GM21619 (cell line): Measurements from ENCODE around the gene KRT6B.
"Not testable (repeated sequence)": the region's sequence is repeated elsewhere in the genome, so short reads cannot be mapped to it uniquely, and the experiment has no call there.

Experiments
- ATAC-seq: cut with Tn5 transposase; IDR thresholded peaks from one replicate; pipeline ENCODE4 v1.9.1; 2021; ENCODE audit not compliant: unreplicated experiment

KRT6B gene

GRCh38 chr12:52452101-52452500 is at the start of gene KRT6B:
KRT6B (minus strand) TSS chr12:52452146; CDS start chr12:52452078, 68 bp downstream.
- no peak for ATAC-seq

GRCh38 chr12:52501490-52501889 is 49.5 kb upstream of the KRT6B start:
- no peak for ATAC-seq

- ATAC-seq = not testable (repeated sequence)
Measured at GRCh38 chr12:52500574-52500973, 48.6 kb upstream of the KRT6B start.

GRCh38 chr12:52499806-52500560 is 48.0 kb upstream of the KRT6B start:
- no peak for ATAC-seq

GRCh38 chr12:52498946-52499345 is 47.0 kb upstream of the KRT6B start:
- no peak for ATAC-seq

GRCh38 chr12:52497975-52498374 is 46.0 kb upstream of the KRT6B start:
- no peak for ATAC-seq

- no peak for ATAC-seq
Measured at GRCh38 chr12:52496590-52497071, 44.7 kb upstream of the KRT6B start.

- ATAC-seq = no peak
Measured at GRCh38 chr12:52496054-52496453, 44.1 kb upstream of the KRT6B start.

- no peak for ATAC-seq
Measured at GRCh38 chr12:52495389-52495788, 43.4 kb upstream of the KRT6B start.

- ATAC-seq = no peak
Measured at GRCh38 chr12:52494518-52494917, 42.6 kb upstream of the KRT6B start.

GRCh38 chr12:52494100-52494499 is 42.2 kb upstream of the KRT6B start:
- ATAC-seq = no peak

GRCh38 chr12:52493172-52493571 is 41.2 kb upstream of the KRT6B start, which contains the start of gene KRT6A:
KRT6A (minus strand) TSS chr12:52493257; CDS start chr12:52493188, 69 bp downstream.
- ATAC-seq = no peak

GRCh38 chr12:52492405-52492804 is 40.5 kb upstream of the KRT6B start:
- not testable (repeated sequence) for ATAC-seq

- not testable (repeated sequence) for ATAC-seq
Measured at GRCh38 chr12:52491495-52491894, 39.5 kb upstream of the KRT6B start.

GRCh38 chr12:52488736-52489135 is 36.8 kb upstream of the KRT6B start:
- ATAC-seq = no peak

- ATAC-seq = not testable (repeated sequence)
Measured at GRCh38 chr12:52487744-52488443, 35.9 kb upstream of the KRT6B start.

GRCh38 chr12:52487211-52487610 is 35.3 kb upstream of the KRT6B start:
- no peak for ATAC-seq

GRCh38 chr12:52486166-52487105 is 34.5 kb upstream of the KRT6B start:
- no peak for ATAC-seq

GRCh38 chr12:52480073-52480472 is 28.1 kb upstream of the KRT6B start:
- no peak for ATAC-seq

- no peak for ATAC-seq
Measured at GRCh38 chr12:52477651-52478050, 25.7 kb upstream of the KRT6B start.

- no peak for ATAC-seq
Measured at GRCh38 chr12:52474212-52474611, 22.3 kb upstream of the KRT6B start.
